ENCODE results near the gene PALLD. TPM values are rescaled to one million over a fixed set of nuclear protein-coding genes. Genes with fewer than 3 reads are reported as not detected.

Gene PALLD
- total and polyA plus RNA-seq, 2 donors (not counting 3 experiments of a cell fraction or from before 2014, with no cell fraction given) = 13.4 to 48.2 TPM

GRCh38 chr4:168787334-168787733 is 290.5 kb downstream of the PALLD start:
- DNase-seq (ENCODE audit: low read depth, low spot score) (no peak), FAIRE-seq (no peak)
- no peaks in the 10 kb centered on the region for H3K79me2 ChIP-seq (ENCODE audit: control insufficient read depth, insufficient read depth, low read length)
- no peak overlapping the region for H3K9ac ChIP-seq (replicated peaks; ENCODE audit: extremely low read depth, insufficient read depth, low read length)
- TF ChIP-seq POLR2AphosphoS5 (IDR thresholded peaks at IDR 0.05; ENCODE audit: insufficient read depth, low read depth, low read length) = no peak
- H4K20me1 ChIP-seq (replicated peaks; ENCODE audit: control insufficient read depth, extremely low read depth, insufficient read depth, low read length) = no peaks in the 10 kb centered on the region
- intact Hi-C loops (cut with micrococcal nuclease) = no loop called here
- CTCF ChIA-PET = no interaction called here
- no peak overlapping the region for H3K4me2 ChIP-seq (ENCODE audit: insufficient read depth, low read length)
- no peak overlapping the region for H2AFZ ChIP-seq (ENCODE audit: low read depth, low read length)
- H3K4me3 ChIP-seq (replicated peaks in 1 of 3; ENCODE audit: insufficient read depth in 1 of 3, low read depth in 1 of 3, low read length in 3 of 3) = no peak overlapping the region
- H3K9me3 ChIP-seq (replicated peaks; ENCODE audit: control insufficient read depth, insufficient read depth, low read length) = no peaks in the 10 kb centered on the region
- no peaks in the 10 kb centered on the region for H3K36me3 ChIP-seq (ENCODE audit: control insufficient read depth in 2 of 2, extremely low read depth in 1 of 2, insufficient read depth in 2 of 2, low read length in 2 of 2)
- BruUV-seq (replicated peaks) = no TSS peak
- dilution Hi-C loops (cut with MboI; ENCODE audit: extremely low pct_ligation_motif_present, low sequenced_read_pairs) = no loop called here
- no peak overlapping the region for H3K27ac ChIP-seq (ENCODE audit: insufficient read depth, low read depth, low read length)
- H3K9me1 ChIP-seq (replicated peaks; ENCODE audit: control insufficient read depth, extremely low read depth, insufficient read depth, low read length) = no peaks in the 10 kb centered on the region
- H3K4me1 ChIP-seq (ENCODE audit: control insufficient read depth, extremely low read depth, insufficient read depth, low read length) = no peaks in the 10 kb centered on the region
- POLR2A ChIA-PET = no interaction called here
- H3K27me3 ChIP-seq (ENCODE audit: control insufficient read depth in 2 of 2, insufficient read depth in 2 of 2, low read length in 2 of 2) = no peaks in the 10 kb centered on the region

DNA sequence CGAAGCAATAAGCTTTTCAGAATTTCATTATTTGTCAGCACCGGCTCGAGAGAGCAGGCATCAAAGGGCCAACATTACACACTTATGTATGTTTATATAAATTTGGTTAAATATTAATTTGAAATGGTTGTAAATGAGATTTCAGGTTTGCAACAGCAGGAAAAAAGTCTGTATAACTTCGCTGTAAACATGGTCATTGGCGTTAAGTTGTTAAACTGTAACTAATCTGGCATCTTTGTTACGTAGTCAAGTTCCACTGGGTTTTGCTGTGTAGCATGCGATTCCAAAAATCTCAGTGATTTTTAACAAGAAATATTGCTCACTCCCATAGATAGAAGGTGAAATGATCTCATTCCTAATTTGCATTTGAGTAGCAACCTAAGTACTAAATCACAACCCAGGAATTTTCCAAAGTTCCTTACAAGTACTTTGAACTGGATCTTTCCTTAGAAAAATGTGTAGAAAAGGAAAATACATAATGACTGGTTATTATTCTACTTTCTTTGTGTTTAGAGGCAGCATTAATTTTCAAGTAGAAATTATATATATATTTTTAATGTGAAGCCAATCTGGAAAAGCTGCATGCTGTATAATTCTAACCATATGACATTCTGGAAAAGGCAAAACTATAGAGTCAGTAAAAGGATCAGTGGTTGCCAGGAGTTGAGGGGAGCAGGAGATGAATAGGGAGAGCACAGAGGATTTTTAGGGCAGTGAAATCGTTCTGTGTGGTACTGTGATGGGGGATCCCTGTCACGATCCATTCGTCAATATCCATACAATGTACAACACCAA is 291.1 kb downstream of the PALLD start:
- Histone ChIP-seq H3K9me1 (replicated peaks; ENCODE audit: control insufficient read depth, extremely low read depth, insufficient read depth, low read length) (no peaks in the 10 kb centered on the region), H3K36me3 (ENCODE audit: control insufficient read depth in 2 of 2, extremely low read depth in 1 of 2, insufficient read depth in 2 of 2, low read length in 2 of 2) (no peaks in the 10 kb centered on the region), H3K4me3 (replicated peaks in 1 of 3; ENCODE audit: insufficient read depth in 1 of 3, low read depth in 1 of 3, low read length in 3 of 3) (no peak overlapping the region), H3K9me3 (replicated peaks; ENCODE audit: control insufficient read depth, insufficient read depth, low read length) (no peaks in the 10 kb centered on the region), H2AFZ (ENCODE audit: low read depth, low read length) (no peak overlapping the region), H3K79me2 (ENCODE audit: control insufficient read depth, insufficient read depth, low read length) (no peaks in the 10 kb centered on the region), H3K4me1 (ENCODE audit: control insufficient read depth, extremely low read depth, insufficient read depth, low read length) (no peaks in the 10 kb centered on the region), H4K20me1 (replicated peaks; ENCODE audit: control insufficient read depth, extremely low read depth, insufficient read depth, low read length) (no peaks in the 10 kb centered on the region), H3K9ac (replicated peaks; ENCODE audit: extremely low read depth, insufficient read depth, low read length) (no peak overlapping the region), H3K27ac (ENCODE audit: insufficient read depth, low read depth, low read length) (no peak overlapping the region), H3K27me3 (ENCODE audit: control insufficient read depth in 2 of 2, insufficient read depth in 2 of 2, low read length in 2 of 2) (no peaks in the 10 kb centered on the region), H3K4me2 (ENCODE audit: insufficient read depth, low read length) (no peak overlapping the region)
- CTCF ChIA-PET = no interaction called here
- FAIRE-seq (no peak), DNase-seq (ENCODE audit: low read depth, low spot score) (no peak)
- TF ChIP-seq MYC (IDR thresholded peaks at IDR 0.05; ENCODE audit: low read depth, low read length) (no peak), GATA2 (IDR thresholded peaks at IDR 0.05; ENCODE audit: insufficient read depth, insufficient read length, low read depth, low read length) (no peak), JUN (IDR thresholded peaks at IDR 0.05; ENCODE audit: borderline replicate concordance, insufficient read depth, insufficient read length, low read depth) (no peak), POLR2A (IDR thresholded peaks at IDR 0.05; ENCODE audit: low read depth, low read length) (no peak), POLR2AphosphoS5 (IDR thresholded peaks at IDR 0.05; ENCODE audit: insufficient read depth, low read depth, low read length) (no peak), EZH2 (IDR thresholded peaks at IDR 0.05; ENCODE audit: borderline replicate concordance, low read depth, low read length, severe bottlenecking) (no peak), FOS (IDR thresholded peaks at IDR 0.05; ENCODE audit: borderline replicate concordance, insufficient read depth, low read length) (no peak), CTCF (IDR thresholded peaks at IDR 0.05; ENCODE audit: extremely low read depth in 1 of 2, insufficient read depth in 1 of 2, low read depth in 1 of 2, low read length in 2 of 2) (no peak)
- TF ChIP-seq, protein P1, sequence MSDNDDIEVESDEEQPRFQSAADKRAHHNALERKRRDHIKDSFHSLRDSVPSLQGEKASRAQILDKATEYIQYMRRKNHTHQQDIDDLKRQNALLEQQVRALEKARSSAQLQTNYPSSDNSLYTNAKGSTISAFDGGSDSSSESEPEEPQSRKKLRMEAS (IDR thresholded peaks at IDR 0.05; ENCODE audit: insufficient read depth, insufficient read length) = no peak
- dilution Hi-C loops (cut with MboI; ENCODE audit: extremely low pct_ligation_motif_present, low sequenced_read_pairs) (no loop called here), intact Hi-C loops (cut with micrococcal nuclease) (no loop called here)
- no TSS peak for BruUV-seq (replicated peaks)
- POLR2A ChIA-PET = no interaction called here

All from endothelial cell of umbilical vein (primary cell).